GM18868 (cell line): Measurements from ENCODE around the gene TMEM14B.
"Not testable (repeated sequence)": the region's sequence is repeated elsewhere in the genome, so short reads cannot be mapped to it uniquely, and the experiment has no call there.

Source experiments
- ATAC-seq: cut with Tn5 transposase; IDR thresholded peaks from one replicate; pipeline ENCODE4 v1.9.1; 2021; ENCODE audit warnings: mild to moderate bottlenecking, moderate library complexity; ENCODE audit not compliant: unreplicated experiment

The TMEM14B gene

GRCh38 chr6:10745116-10745515, 2.5 kb upstream of the TMEM14B start:
- ATAC-seq = no peak

GRCh38 chr6:10746915-10747250, 722 bp upstream of the TMEM14B start:
- ATAC-seq = no peak

- ATAC-seq = no peak
Observed at GRCh38 chr6:10749734-10750133, 2.1 kb downstream of the TMEM14B start.

- not testable (repeated sequence) for ATAC-seq
Observed at GRCh38 chr6:10750568-10750967, 3.0 kb downstream of the TMEM14B start.

- ATAC-seq = not testable (repeated sequence)
Observed at GRCh38 chr6:10751757-10752156, 4.2 kb downstream of the TMEM14B start.

- ATAC-seq = no peak
Observed at GRCh38 chr6:10756085-10756484, 8.5 kb downstream of the TMEM14B start.

GRCh38 chr6:10759312-10759839, 11.8 kb downstream of the TMEM14B start:
- ATAC-seq = peak; percentile 84

GRCh38 chr6:10759884-10760329, 12.3 kb downstream of the TMEM14B start:
- no peak for ATAC-seq

- no peak for ATAC-seq
Observed at GRCh38 chr6:10763006-10763405, 15.4 kb downstream of the TMEM14B start.

GRCh38 chr6:10769419-10769818, 21.8 kb downstream of the TMEM14B start:
- no peak for ATAC-seq

GRCh38 chr6:10771371-10771894, 23.8 kb downstream of the TMEM14B start:
- no peak for ATAC-seq

- ATAC-seq = no peak
Observed at GRCh38 chr6:10778230-10778629, 30.6 kb downstream of the TMEM14B start.

GRCh38 chr6:10779076-10779475, 31.5 kb downstream of the TMEM14B start:
- no peak for ATAC-seq

- no peak for ATAC-seq
Observed at GRCh38 chr6:10791673-10792072, 44.1 kb downstream of the TMEM14B start.

- no peak for ATAC-seq
Observed at GRCh38 chr6:10792101-10792500, 44.5 kb downstream of the TMEM14B start.

GRCh38 chr6:10793035-10793434, 45.4 kb downstream of the TMEM14B start:
- ATAC-seq = no peak

- peak; percentile 63 for ATAC-seq
Observed at GRCh38 chr6:10793695-10794094, 46.1 kb downstream of the TMEM14B start.

GRCh38 chr6:10794239-10794638, 46.6 kb downstream of the TMEM14B start:
- ATAC-seq = peak; percentile 34

- no peak for ATAC-seq
Observed at GRCh38 chr6:10800810-10801209, 53.2 kb downstream of the TMEM14B start.

GRCh38 chr6:10801224-10801848, 53.7 kb downstream of the TMEM14B start:
- peak; percentile 95 for ATAC-seq
